Neutrophil (primary cell): Measurements from ENCODE around the gene LORICRIN.

ENCODE experiments used
- H3K27ac ChIP-seq: fragments of 200-600 bp; sonication (generic); 2 replicates; pipeline ENCODE4 v1.5.1; 2016; ENCODE audit warnings: mild to moderate bottlenecking, moderate library complexity
- H3K27me3 ChIP-seq: fragments of 200-600 bp; sonication (generic); 2 replicates; pipeline ENCODE4 v1.6.0; 2016; ENCODE audit warnings: mild to moderate bottlenecking
- H3K36me3 ChIP-seq: fragments of 200-600 bp; sonication (generic); 2 replicates; pipeline ENCODE4 v1.5.1; 2017
- H3K4me1 ChIP-seq, 2 experiments: fragments of 200-600 bp in 1 of 2; sonication (generic) in 1 of 2; 1 replicate in 1 of 2; 2 replicates in 1 of 2; pipeline versions ENCODE4 v1.5.1 to v1.6.1; 2013 to 2016; ENCODE audit warnings: low read depth in 1 of 2, low read length in 1 of 2, mild to moderate bottlenecking in 1 of 2, moderate library complexity in 1 of 2; ENCODE audit not compliant: control insufficient read depth in 1 of 2, insufficient read depth in 1 of 2
- H3K4me3 ChIP-seq, 2 experiments: fragments of 200-600 bp in 1 of 2; sonication (generic) in 1 of 2; 1 replicate in 1 of 2; 2 replicates in 1 of 2; pipeline ENCODE4 v1.5.1; 2013 to 2016; ENCODE audit warnings: low read depth in 1 of 2, low read length in 1 of 2, mild to moderate bottlenecking in 1 of 2, moderate library complexity in 1 of 2
- H3K9me3 ChIP-seq: fragments of 200-600 bp; sonication (generic); 2 replicates; pipeline ENCODE4 v1.5.1; 2016
- TF ChIP-seq, protein P1 (sequence below): fragments of 200-600 bp; sonication (generic); IDR thresholded peaks from 2 replicates; pipeline ENCODE4 v1.5.1; 2016; ENCODE audit warnings: antibody characterized with exemption

The LORICRIN gene

DNA sequence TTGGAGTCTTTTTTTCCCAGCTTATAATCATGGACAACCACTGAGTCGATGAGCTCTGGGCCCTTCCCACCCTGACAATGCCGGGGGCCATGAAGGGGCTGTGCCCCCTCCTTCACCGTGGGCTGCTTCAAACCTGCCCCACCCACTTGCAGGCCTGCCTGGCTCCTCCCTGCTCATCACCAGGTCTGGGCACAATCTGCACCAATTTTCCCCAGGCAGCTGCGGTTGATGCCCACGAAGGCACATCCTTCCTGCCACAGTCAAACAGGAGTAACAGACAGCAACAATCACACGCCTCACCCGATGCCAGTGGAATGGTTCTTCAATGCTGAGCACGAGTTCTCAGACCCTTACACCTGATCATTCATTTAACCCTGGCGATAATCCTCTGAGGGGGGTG, 34.4 kb downstream of the LORICRIN start:
- H3K4me1 ChIP-seq = peaks cover 9 to 30% of the 10 kb centered on the region in 2 experiments
- no peaks in the 10 kb centered on the region for H3K36me3 ChIP-seq
- H3K9me3 ChIP-seq = no peaks in the 10 kb centered on the region
- no peak overlapping the region for H3K4me3 ChIP-seq
- no peak overlapping the region for H3K27ac ChIP-seq
- TF ChIP-seq, protein P1, sequence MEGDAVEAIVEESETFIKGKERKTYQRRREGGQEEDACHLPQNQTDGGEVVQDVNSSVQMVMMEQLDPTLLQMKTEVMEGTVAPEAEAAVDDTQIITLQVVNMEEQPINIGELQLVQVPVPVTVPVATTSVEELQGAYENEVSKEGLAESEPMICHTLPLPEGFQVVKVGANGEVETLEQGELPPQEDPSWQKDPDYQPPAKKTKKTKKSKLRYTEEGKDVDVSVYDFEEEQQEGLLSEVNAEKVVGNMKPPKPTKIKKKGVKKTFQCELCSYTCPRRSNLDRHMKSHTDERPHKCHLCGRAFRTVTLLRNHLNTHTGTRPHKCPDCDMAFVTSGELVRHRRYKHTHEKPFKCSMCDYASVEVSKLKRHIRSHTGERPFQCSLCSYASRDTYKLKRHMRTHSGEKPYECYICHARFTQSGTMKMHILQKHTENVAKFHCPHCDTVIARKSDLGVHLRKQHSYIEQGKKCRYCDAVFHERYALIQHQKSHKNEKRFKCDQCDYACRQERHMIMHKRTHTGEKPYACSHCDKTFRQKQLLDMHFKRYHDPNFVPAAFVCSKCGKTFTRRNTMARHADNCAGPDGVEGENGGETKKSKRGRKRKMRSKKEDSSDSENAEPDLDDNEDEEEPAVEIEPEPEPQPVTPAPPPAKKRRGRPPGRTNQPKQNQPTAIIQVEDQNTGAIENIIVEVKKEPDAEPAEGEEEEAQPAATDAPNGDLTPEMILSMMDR = no peak
- H3K27me3 ChIP-seq = peaks cover 34% of the 10 kb centered on the region

DNA sequence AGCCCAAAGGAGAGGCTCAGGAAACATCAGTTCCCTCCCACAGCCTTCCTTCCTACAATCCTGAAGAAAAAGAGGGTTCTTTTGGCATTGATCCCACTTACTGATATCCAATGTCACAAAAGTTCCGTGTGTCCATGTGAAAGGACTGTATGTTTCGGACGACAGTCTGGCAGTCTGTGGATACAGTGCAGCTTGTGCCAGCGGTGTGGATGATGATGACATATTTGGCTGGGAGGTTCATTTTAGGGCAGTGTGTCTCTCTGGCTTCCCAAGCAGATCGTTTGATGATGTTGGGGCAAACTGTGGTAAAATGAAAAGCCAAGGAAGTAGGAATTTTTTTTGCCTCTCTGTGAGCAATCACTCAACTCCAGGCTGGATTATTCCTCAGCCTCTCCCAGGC, 42.8 kb downstream of the LORICRIN start:
- H3K9me3 ChIP-seq = no peaks in the 10 kb centered on the region
- H3K27me3 ChIP-seq = peaks cover 18% of the 10 kb centered on the region
- no peak overlapping the region for H3K27ac ChIP-seq
- H3K4me3 ChIP-seq = no peak overlapping the region
- TF ChIP-seq, protein P1 = no peak
- H3K4me1 ChIP-seq = no peaks in the 10 kb centered on the region
- H3K36me3 ChIP-seq = no peaks in the 10 kb centered on the region

DNA sequence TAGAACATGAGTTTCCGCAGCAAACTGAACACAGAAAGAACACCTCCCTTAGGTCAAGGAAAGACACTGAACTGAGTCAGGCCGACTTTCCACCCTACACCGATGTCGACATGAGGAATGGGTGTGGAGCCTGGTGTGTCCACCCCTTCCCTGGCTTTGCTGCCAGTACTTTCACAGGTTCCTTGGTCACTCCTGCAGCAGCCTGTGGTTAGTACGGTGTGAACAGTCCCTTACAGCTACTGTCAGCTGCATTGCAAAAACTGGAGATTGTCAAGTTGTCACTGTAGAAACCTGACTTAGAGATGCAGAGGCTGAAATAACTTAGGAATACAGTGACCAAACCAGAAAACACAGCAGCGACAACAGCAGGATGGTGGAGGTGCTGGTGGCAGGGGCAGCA, 46.2 kb downstream of the LORICRIN start:
- TF ChIP-seq, protein P1 = no peak
- Histone ChIP-seq H3K4me3 (no peak overlapping the region), H3K27ac (no peak overlapping the region), H3K36me3 (no peaks in the 10 kb centered on the region), H3K4me1 (no peaks in the 10 kb centered on the region), H3K9me3 (no peaks in the 10 kb centered on the region), H3K27me3 (peaks cover 18% of the 10 kb centered on the region)

DNA sequence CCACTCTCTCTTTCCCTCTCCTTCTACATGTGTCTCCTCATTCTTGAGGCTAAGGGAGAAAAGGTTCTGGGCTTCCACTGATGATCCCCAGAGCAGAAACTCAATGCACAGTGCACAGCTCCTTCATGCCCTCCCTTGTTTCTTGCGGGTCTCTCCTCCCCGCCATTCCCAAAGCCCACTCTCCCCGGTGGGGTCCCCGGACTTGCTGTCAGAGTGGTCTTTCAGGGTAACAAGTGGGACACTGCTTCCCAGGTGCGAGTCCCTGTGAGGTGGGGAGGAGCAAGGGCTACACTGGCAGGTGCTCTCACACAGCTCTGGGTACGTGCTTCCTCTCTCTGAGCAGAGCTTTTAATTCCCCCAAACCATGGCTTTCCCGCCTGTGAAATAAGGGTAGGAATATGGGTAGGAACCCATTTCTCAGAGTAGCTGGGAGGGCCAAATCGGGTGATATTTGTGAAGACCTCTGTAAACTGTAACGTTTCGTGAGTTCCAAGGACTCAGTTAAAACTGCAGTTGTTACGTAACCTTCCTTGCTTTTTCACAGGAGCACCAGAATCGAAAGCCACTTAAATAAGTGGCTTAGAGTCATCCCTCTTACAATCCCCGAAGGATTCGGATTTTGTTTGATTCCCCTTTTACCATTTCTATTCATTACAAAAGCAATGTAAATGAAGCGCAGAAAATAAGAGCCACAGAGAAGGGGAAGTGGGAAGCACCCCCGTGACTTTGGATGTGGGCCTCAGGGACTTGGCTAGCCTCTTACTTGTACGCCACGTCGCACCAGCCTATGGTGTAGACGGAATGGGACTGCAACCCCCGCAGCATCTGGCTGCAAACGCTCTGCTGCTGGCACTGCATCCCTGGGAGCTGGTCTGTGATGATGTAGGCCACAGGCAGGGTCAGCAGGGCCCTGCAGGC, 47.1 kb downstream of the LORICRIN start:
- Histone ChIP-seq H3K9me3 (no peaks in the 10 kb centered on the region), H3K4me3 (no peak overlapping the region), H3K27ac (no peak overlapping the region), H3K27me3 (peaks cover 18% of the 10 kb centered on the region), H3K4me1 (no peaks in the 10 kb centered on the region), H3K36me3 (no peaks in the 10 kb centered on the region)
- TF ChIP-seq, protein P1 = no peak

DNA sequence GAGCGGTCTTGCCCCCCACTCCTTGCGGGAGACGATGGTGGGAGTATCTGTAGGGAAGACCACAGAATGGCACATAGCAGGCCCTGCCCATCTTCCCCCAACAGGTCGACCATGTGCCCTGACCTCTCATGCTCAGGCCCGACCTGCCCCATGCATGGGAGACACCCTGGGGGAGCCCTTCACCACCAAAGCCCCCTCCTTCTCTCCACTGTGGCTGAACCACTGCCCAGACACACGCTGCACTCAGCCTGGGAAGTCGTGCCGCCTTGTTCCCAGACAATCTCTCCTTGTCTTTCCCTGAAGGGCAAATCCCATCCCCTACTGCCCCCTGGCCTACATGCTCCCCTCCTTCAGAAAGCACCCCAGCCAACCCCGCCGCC, 47.7 kb downstream of the LORICRIN start:
- no peak overlapping the region for H3K27ac ChIP-seq
- H3K27me3 ChIP-seq = peaks cover 18% of the 10 kb centered on the region
- H3K36me3 ChIP-seq = no peaks in the 10 kb centered on the region
- H3K4me1 ChIP-seq = no peaks in the 10 kb centered on the region
- H3K9me3 ChIP-seq = no peaks in the 10 kb centered on the region
- TF ChIP-seq, protein P1 = no peak
- no peak overlapping the region for H3K4me3 ChIP-seq
